IPS DF 6.9 (cell line): ENCODE results near the gene UBR7.
"Not testable (repeated sequence)": the region's sequence is repeated elsewhere in the genome, so short reads cannot be mapped to it uniquely, and the experiment has no call there.

Experiments used
- DNase-seq: peaks from one replicate; pipeline ENCODE4 v3.0.0-alpha.2; 2013; ENCODE audit warnings: low read depth, low spot score
- H3K27ac ChIP-seq: one replicate; pipeline ENCODE4 v1.5.1; 2013; ENCODE audit warnings: low read length, control low read depth
- H3K27me3 ChIP-seq: 2 replicates; pipeline ENCODE4 v1.6.1; 2013; ENCODE audit warnings: mild to moderate bottlenecking, low read length; ENCODE audit not compliant: control insufficient read depth, insufficient read depth
- H3K36me3 ChIP-seq: 2 replicates; pipeline ENCODE4 v1.6.1; 2013; ENCODE audit warnings: low read length; ENCODE audit not compliant: control insufficient read depth, insufficient read depth
- H3K4me1 ChIP-seq: 2 replicates; pipeline ENCODE4 v1.6.1; 2013; ENCODE audit warnings: low read length; ENCODE audit not compliant: control insufficient read depth, insufficient read depth
- H3K4me3 ChIP-seq: 2 replicates; pipeline ENCODE4 v1.5.1; 2013; ENCODE audit warnings: mild to moderate bottlenecking, low read length
- H3K9me3 ChIP-seq: 2 replicates; pipeline ENCODE4 v1.6.1; 2013; ENCODE audit warnings: low read length, inconsistent platforms; ENCODE audit not compliant: control insufficient read depth, insufficient read depth
- WGBS: extraction: QIAGEN DNeasy Blood & Tissue Kit; methylation state at CpG from one replicate; pipeline ENCODE4 v1.1.7; 2013; ENCODE audit warnings: mixed read lengths, missing lambda C conversion rate; ENCODE audit not compliant: insufficient read length, insufficient coverage; 5-methylcytosine and 5-hydroxymethylcytosine counted together

Gene UBR7

GRCh38 chr14:93228550-93228949 lies 21.5 kb downstream of the UBR7 start:
- Histone ChIP-seq H3K27me3 (no peaks in the 10 kb centered on the region), H3K4me3 (no peak overlapping the region), H3K27ac (no peak overlapping the region), H3K4me1 (no peaks in the 10 kb centered on the region), H3K36me3 (peaks cover 3% of the 10 kb centered on the region; the same call in 1 of the 2 replicates), H3K9me3 (no peaks in the 10 kb centered on the region)
- no CpG with 5 or more reads among the region's 8 CpGs for WGBS
- no peak for DNase-seq

- no peak overlapping the region for H3K27ac ChIP-seq
- no CpG with 5 or more reads among the region's 16 CpGs for WGBS
- no peak overlapping the region for H3K4me3 ChIP-seq
Observed at GRCh38 chr14:93230539-93230938, 23.5 kb downstream of the UBR7 start.

GRCh38 chr14:93231129-93231979 lies 24.3 kb downstream of the UBR7 start:
- Histone ChIP-seq H3K27me3 (no peaks in the 10 kb centered on the region), H3K4me1 (no peaks in the 10 kb centered on the region), H3K4me3 (no peak overlapping the region), H3K36me3 (peaks cover 3% of the 10 kb centered on the region; the same call in 1 of the 2 replicates), H3K9me3 (no peaks in the 10 kb centered on the region), H3K27ac (no peak overlapping the region)
- WGBS = no CpG with 5 or more reads among the region's 39 CpGs
- DNase-seq = no peak

More at GRCh38 chr14:93230539-93230938, 23.5 kb downstream of the UBR7 start:
- H3K4me1 ChIP-seq = no peaks in the 10 kb centered on the region
- H3K27me3 ChIP-seq = no peaks in the 10 kb centered on the region
- no peak for DNase-seq
- no peaks in the 10 kb centered on the region for H3K9me3 ChIP-seq
- H3K36me3 ChIP-seq = peaks cover 3% of the 10 kb centered on the region; the same call in 1 of the 2 replicates

GRCh38 chr14:93232159-93232558 lies 25.1 kb downstream of the UBR7 start:
- Histone ChIP-seq H3K4me1 (no peaks in the 10 kb centered on the region), H3K9me3 (no peaks in the 10 kb centered on the region), H3K4me3 (no peak overlapping the region), H3K27ac (no peak overlapping the region), H3K27me3 (no peaks in the 10 kb centered on the region), H3K36me3 (no peaks in the 10 kb centered on the region)
- no peak for DNase-seq
- no CpG with 5 or more reads among the region's 17 CpGs for WGBS

- no CpG with 5 or more reads among the region's 5 CpGs for WGBS
Observed at GRCh38 chr14:93233078-93233477, 26.0 kb downstream of the UBR7 start.

GRCh38 chr14:93234798-93235197 lies 27.7 kb downstream of the UBR7 start:
- Histone ChIP-seq H3K27me3 (no peaks in the 10 kb centered on the region), H3K4me1 (no peaks in the 10 kb centered on the region), H3K9me3 (no peaks in the 10 kb centered on the region), H3K4me3 (no peak overlapping the region), H3K27ac (no peak overlapping the region), H3K36me3 (no peaks in the 10 kb centered on the region)
- no CpG with 5 or more reads among the region's 10 CpGs for WGBS
- no peak for DNase-seq

More at GRCh38 chr14:93233078-93233477, 26.0 kb downstream of the UBR7 start:
- not testable (repeated sequence) for H3K4me3 ChIP-seq, H3K4me1 ChIP-seq, H3K27ac ChIP-seq, H3K9me3 ChIP-seq, H3K36me3 ChIP-seq, H3K27me3 ChIP-seq, DNase-seq

- H3K27me3 ChIP-seq = no peaks in the 10 kb centered on the region
- no CpG with 5 or more reads among the region's 25 CpGs for WGBS
- no peaks in the 10 kb centered on the region for H3K9me3 ChIP-seq
- no peak overlapping the region for H3K27ac ChIP-seq
- no peak overlapping the region for H3K4me3 ChIP-seq
- H3K4me1 ChIP-seq = no peaks in the 10 kb centered on the region
- H3K36me3 ChIP-seq = no peaks in the 10 kb centered on the region; the same call in 1 of the 2 replicates
- no peak for DNase-seq
Observed at GRCh38 chr14:93239869-93240677, 33.0 kb downstream of the UBR7 start.

GRCh38 chr14:93240678-93241000 lies 33.6 kb downstream of the UBR7 start:
- Histone ChIP-seq H3K27ac (no peak overlapping the region), H3K4me3 (no peak overlapping the region), H3K36me3 (peaks cover 2% of the 10 kb centered on the region; the same call in 1 of the 2 replicates), H3K4me1 (no peaks in the 10 kb centered on the region), H3K9me3 (no peaks in the 10 kb centered on the region), H3K27me3 (no peaks in the 10 kb centered on the region)
- no CpG with 5 or more reads among the region's 3 CpGs for WGBS
- no peak for DNase-seq

GRCh38 chr14:93245764-93246420 lies 38.8 kb downstream of the UBR7 start:
- peaks cover 6% of the 10 kb centered on the region; the same call in 1 of the 2 replicates for H3K36me3 ChIP-seq
- H3K9me3 ChIP-seq = no peaks in the 10 kb centered on the region
- H3K27me3 ChIP-seq = no peaks in the 10 kb centered on the region
- no peaks in the 10 kb centered on the region; the same call in 1 of the 2 replicates for H3K4me1 ChIP-seq
- H3K4me3 ChIP-seq = no peak overlapping the region
- WGBS = no CpG with 5 or more reads among the region's 10 CpGs
- DNase-seq = no peak
- no peak overlapping the region for H3K27ac ChIP-seq

- H3K4me1 ChIP-seq = no peaks in the 10 kb centered on the region; the same call in 1 of the 2 replicates
- H3K27ac ChIP-seq = no peak overlapping the region
- no peaks in the 10 kb centered on the region for H3K9me3 ChIP-seq
- H3K27me3 ChIP-seq = no peaks in the 10 kb centered on the region
- H3K4me3 ChIP-seq = no peak overlapping the region
- DNase-seq = no peak
- peaks cover 6% of the 10 kb centered on the region; the same call in 1 of the 2 replicates for H3K36me3 ChIP-seq
Observed at GRCh38 chr14:93246534-93246933, 39.5 kb downstream of the UBR7 start.
